Measurements from ENCODE around the gene SPPL2B. TPM values are rescaled to one million over a fixed set of nuclear protein-coding genes. Genes with fewer than 3 reads are reported as not detected.
A peak's percentile ranks its signal among the peaks of the same experiment; 100 is the strongest.

The SPPL2B gene
- total RNA-seq, 1 experiment from 2014 or later = 73.7 TPM

GRCh38 chr19:2365201-2365970 is 36.9 kb downstream of the SPPL2B start:
- Histone ChIP-seq H4K91ac (ENCODE audit: insufficient read length, low read depth, low read length) (no peak overlapping the region), H3K9me3 (ENCODE audit: control insufficient read depth, low read depth, low read length) (no peaks in the 10 kb centered on the region), H2BK5ac (ENCODE audit: insufficient read length, low read length) (no peak overlapping the region), H3K4ac (ENCODE audit: low read depth, low read length) (no peak overlapping the region), H3K14ac (ENCODE audit: insufficient read depth, low read length) (no peak overlapping the region), H3T11ph (ENCODE audit: low read length) (no peak overlapping the region), H2AFZ (ENCODE audit: low read length) (no peak overlapping the region), H3K23ac (ENCODE audit: insufficient read length, low read depth, low read length) (no peak overlapping the region), H2BK120ac (ENCODE audit: low read depth, low read length, poor library complexity, severe bottlenecking) (no peak overlapping the region), H4K20me1 (ENCODE audit: control insufficient read depth, insufficient read depth, insufficient read length) (no peaks in the 10 kb centered on the region), H2BK20ac (ENCODE audit: low read depth, low read length, poor library complexity, severe bottlenecking) (no peak overlapping the region), H2AK5ac (ENCODE audit: insufficient read length, low read length) (no peak overlapping the region), H3K9ac (ENCODE audit: extremely low read depth, insufficient read length, low read length) (no peak overlapping the region), H2BK15ac (ENCODE audit: low read depth, low read length) (no peak overlapping the region), H3K79me1 (ENCODE audit: insufficient read depth, low read depth, low read length, poor library complexity, severe bottlenecking) (no peaks in the 10 kb centered on the region), H3K4me2 (ENCODE audit: insufficient read depth, insufficient read length, low read length) (no peak overlapping the region), H3K27ac (ENCODE audit: insufficient read length, low read depth, low read length) (no peak overlapping the region), H3K4me1 (ENCODE audit: insufficient read depth, low read length) (no peaks in the 10 kb centered on the region), H3K23me2 (ENCODE audit: insufficient read length, low read depth, low read length, poor library complexity, severe bottlenecking) (no peaks in the 10 kb centered on the region), H3K79me2 (ENCODE audit: insufficient read depth, low read length) (no peaks in the 10 kb centered on the region), H4K8ac (replicated peaks; ENCODE audit: insufficient read length, low read depth, low read length) (no peak overlapping the region), H3K27me3 (ENCODE audit: insufficient read depth, low read length) (no peaks in the 10 kb centered on the region; the same call in 1 of the 2 replicates), H4K5ac (ENCODE audit: insufficient read length, low read depth, low read length) (no peak overlapping the region), H3K18ac (ENCODE audit: insufficient read length, low read depth, low read length) (no peak overlapping the region), H3K56ac (ENCODE audit: insufficient read length, low read depth, low read length) (no peak overlapping the region), H2BK12ac (ENCODE audit: insufficient read length, low read depth, low read length) (no peak overlapping the region)
- peak overlapping the region in 1 of 3 experiments; percentile 13; a peak in 2 of 7 replicates for H3K27ac Mint-ChIP-seq
- H3K27me3 Mint-ChIP-seq (ENCODE audit: low read depth) = peaks cover 24% of the 10 kb centered on the region
- no peak for TF ChIP-seq CTCF (conservative IDR thresholded peaks at IDR 0.05)
- H3K4me3 Mint-ChIP-seq = no peak overlapping the region
- peaks cover 0 to 5% of the 10 kb centered on the region in 2 experiments; a peak in 4 of 5 replicates for H3K9me3 Mint-ChIP-seq
- H3K36me3 Mint-ChIP-seq (ENCODE audit: insufficient read depth in 1 of 3, low read depth in 3 of 3) = no peaks in the 10 kb centered on the region
- peaks cover 4 to 9% of the 10 kb centered on the region in 2 experiments for H3K4me1 Mint-ChIP-seq
- no CpG with 5 or more reads among the region's 10 CpGs for WGBS (ENCODE audit: extremely low coverage, insufficient read length, low lambda C conversion rate)
- no peak for DNase-seq

Data from H9 (cell line).